Ramos (cell line): Measurements from ENCODE around the gene FAT1.

Experiments used
- in situ Hi-C: fragments of 300-500 bp; cut with MboI; formaldehyde crosslinking; loops from one replicate; pipeline ENCODE4 v1.14.3; 2022; ENCODE audit warnings: low sequenced_read_pairs; ENCODE audit not compliant: unreplicated experiment

FAT1 gene

DNA sequence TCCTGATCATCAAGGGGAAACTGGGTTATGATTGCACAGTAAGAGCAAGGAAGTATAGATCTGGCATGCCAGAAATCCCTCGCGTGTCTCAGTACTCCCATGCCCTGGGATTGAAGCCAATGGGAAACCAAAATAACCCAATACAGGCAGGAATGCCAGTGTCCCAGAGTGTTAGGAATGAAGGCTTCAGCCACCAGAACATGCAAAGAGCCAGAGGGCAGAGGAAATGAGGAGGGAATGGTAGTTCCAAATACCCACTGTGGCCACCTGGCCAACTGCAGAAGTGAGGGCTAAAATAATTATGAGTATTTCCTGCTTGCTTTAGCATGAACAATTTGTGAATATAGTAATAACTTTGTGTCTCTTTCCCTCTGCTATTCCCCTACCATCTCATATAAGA, 180.4 kb downstream of the FAT1 start:
- in situ Hi-C loops = no loop called here

DNA sequence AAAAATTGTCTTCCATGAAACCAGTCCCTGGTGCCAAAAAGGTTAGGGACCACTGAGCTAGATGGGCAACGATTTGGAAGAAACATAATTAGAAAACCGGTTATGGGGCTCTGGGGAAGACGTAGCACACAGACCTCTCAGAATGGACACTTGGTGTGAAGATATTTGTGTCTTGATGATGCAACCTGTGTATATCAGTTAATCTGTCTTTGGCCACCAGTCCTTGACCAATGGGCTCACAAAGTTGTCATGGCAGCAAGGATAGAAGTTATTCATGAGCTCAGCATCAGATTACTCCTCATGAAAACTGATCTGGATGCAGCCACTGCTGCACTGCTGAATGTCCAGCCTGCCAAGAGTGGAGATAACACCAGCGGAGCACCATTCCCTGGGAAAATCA, 181.9 kb downstream of the FAT1 start:
- in situ Hi-C loops = no loop called here

DNA sequence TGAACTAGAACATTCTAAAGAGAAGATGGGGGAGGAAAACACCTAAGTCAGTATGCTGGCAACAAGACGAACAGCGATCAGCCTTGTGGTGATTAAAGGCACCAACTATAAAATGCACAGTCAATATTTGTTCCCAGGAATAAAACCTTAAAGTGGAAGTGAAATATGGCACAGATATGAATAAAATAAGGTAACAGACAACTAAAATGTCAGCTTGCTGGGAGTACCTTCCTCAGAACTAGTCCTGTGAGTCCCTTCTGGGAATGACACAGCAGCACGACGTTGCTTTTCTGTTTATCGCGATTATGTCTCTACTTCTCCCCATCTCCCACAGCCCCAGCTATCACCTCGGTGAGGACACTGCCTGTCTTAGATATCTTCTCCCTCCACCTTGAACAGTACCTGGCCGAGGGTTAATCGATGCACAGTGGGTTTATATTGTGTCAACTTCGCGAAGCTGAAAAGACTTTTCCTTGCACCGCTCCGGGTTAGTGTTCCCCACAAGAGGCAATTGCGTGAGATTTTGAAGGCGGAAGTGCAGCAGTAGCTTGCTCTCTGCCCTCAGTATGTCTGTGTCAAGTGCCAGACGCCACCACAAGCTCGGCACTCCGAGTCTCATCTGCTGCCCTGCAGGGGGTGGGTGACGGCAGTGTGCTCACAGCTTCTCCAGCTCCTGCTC, 185.7 kb downstream of the FAT1 start:
- in situ Hi-C loops = no loop called here
